GM12878 (cell line): ENCODE results near the gene MOAP1. TPM values are rescaled to one million over a fixed set of nuclear protein-coding genes. Genes with fewer than 3 reads are reported as not detected.
"Not testable (repeated sequence)": the region's sequence is repeated elsewhere in the genome, so short reads cannot be mapped to it uniquely, and the experiment has no call there.

Source experiments
- ATAC-seq: fragments of 200-7000 bp; cut with Tn5 transposase; 3 replicates; pipeline ENCODE4 v1.9.1; 2020; ENCODE audit warnings: mild to moderate bottlenecking, moderate library complexity
- BruUV-seq: library from RNA; stranded (reverse); fragments of 400-500 nt; replicated peaks from 2 replicates; lab custom pipeline; 2021; lab: Mats Ljungman, UMichigan
- CTCF ChIA-PET: fragments of 300-600 bp; sonication (Branson Sonifier 250); formaldehyde crosslinking; extraction: SDS; loops from one replicate; lab custom pipeline; 2021; ENCODE audit warnings: inconsistent platforms; lab: Yijun Ruan, JAX
- POLR2A ChIA-PET: fragments of 350-600 bp; formaldehyde crosslinking; extraction: SDS; loops from one replicate; lab custom pipeline; 2021; ENCODE audit warnings: inconsistent platforms; lab: Charles Lee
- RAD21 ChIA-PET: fragments of 300-600 bp; sonication (Branson Sonifier 250); formaldehyde crosslinking; loops from one replicate; lab custom pipeline; 2023; ENCODE audit warnings: antibody characterized with exemption; ENCODE audit not compliant: unreplicated experiment; lab: Charles Lee
- SMC1A ChIA-PET: fragments of 300-600 bp; sonication (Branson Sonifier 250); formaldehyde crosslinking; loops from one replicate; lab custom pipeline; 2023; ENCODE audit not compliant: unreplicated experiment, uncharacterized antibody; lab: Charles Lee
- DNase-seq: peaks from one replicate; pipeline ENCODE4 v3.0.0-alpha.2; 2011; ENCODE audit warnings: low read depth, low spot score
- FAIRE-seq: peaks from 3 replicates; lab custom pipeline; 2011; peaks lifted over from hg19 to GRCh38; lab: Jason Lieb, UNC
- H2AFZ ChIP-seq: 2 replicates; pipeline ENCODE4 v1.6.0; 2011; ENCODE audit warnings: low read depth, low read length, control low read depth; ENCODE audit not compliant: control insufficient read depth
- H3K27ac ChIP-seq: 2 replicates; pipeline ENCODE4 v1.5.1; 2011; ENCODE audit warnings: control low read depth; ENCODE audit not compliant: control insufficient read depth, insufficient read depth
- H3K27me3 ChIP-seq, 2 experiments: replicated peaks in 1 of 2; 2 replicates each; pipeline versions ENCODE4 v1.6.0 to v1.6.1; 2011; ENCODE audit warnings: low read length in 1 of 2; ENCODE audit not compliant: control insufficient read depth in 2 of 2, insufficient read depth in 2 of 2
- H3K36me3 ChIP-seq, 2 experiments: 2 replicates each; pipeline ENCODE4 v1.5.1; 2011; ENCODE audit warnings: low read length in 1 of 2; ENCODE audit not compliant: control insufficient read depth in 2 of 2, insufficient read depth in 2 of 2
- H3K4me1 ChIP-seq: 2 replicates; pipeline ENCODE4 v1.6.1; 2011; ENCODE audit warnings: mild to moderate bottlenecking, low read length, moderate library complexity, mixed read lengths; ENCODE audit not compliant: control insufficient read depth, insufficient read depth
- H3K4me2 ChIP-seq: 2 replicates; pipeline ENCODE4 v1.6.0; 2011; ENCODE audit warnings: control low read depth; ENCODE audit not compliant: control insufficient read depth, insufficient read depth
- H3K4me3 ChIP-seq: fragments of 200-600 bp; sonication (generic); 2 replicates; pipeline ENCODE4 v1.5.1; 2016
- H3K79me2 ChIP-seq: 2 replicates; pipeline ENCODE4 v1.6.0; 2011; ENCODE audit warnings: low read length; ENCODE audit not compliant: control insufficient read depth, insufficient read depth
- H3K9ac ChIP-seq: 2 replicates; pipeline ENCODE4 v1.8.0; 2011; ENCODE audit warnings: low read length, control low read depth, mixed read lengths; ENCODE audit not compliant: control insufficient read depth, insufficient read depth
- H3K9me3 ChIP-seq: replicated peaks from 3 replicates; pipeline ENCODE4 v1.5.1; 2011; ENCODE audit warnings: mild to moderate bottlenecking, low read length; ENCODE audit not compliant: control insufficient read depth, insufficient read depth
- H4K20me1 ChIP-seq: 2 replicates; pipeline ENCODE4 v1.6.0; 2011; ENCODE audit not compliant: control insufficient read depth, insufficient read depth
- BACH1 ChIP-seq: fragments of 450-650 bp; IDR thresholded peaks from 2 replicates; pipeline ENCODE4 v1.6.1; 2017; ENCODE audit warnings: mild to moderate bottlenecking, borderline replicate concordance
- CREM ChIP-seq: IDR thresholded peaks from 2 replicates; pipeline ENCODE4 v1.6.1; 2014; ENCODE audit warnings: antibody characterized with exemption, low read depth
- FOXK2 ChIP-seq: fragments of 450-650 bp; IDR thresholded peaks from 2 replicates; pipeline ENCODE4 v1.6.1; 2017; ENCODE audit warnings: mild to moderate bottlenecking, moderate library complexity
- FOXM1 ChIP-seq: IDR thresholded peaks from 2 replicates; pipeline ENCODE4 v1.6.1; 2012; ENCODE audit warnings: low read depth, mild to moderate bottlenecking, inconsistent platforms, low read length, moderate library complexity
- HDAC2 ChIP-seq: fragments of 200-600 bp; sonication (generic); IDR thresholded peaks from 2 replicates; pipeline ENCODE4 v1.6.1; 2017
- IRF5 ChIP-seq: fragments of 450-650 bp; IDR thresholded peaks from 2 replicates; pipeline ENCODE4 v1.6.1; 2017; ENCODE audit warnings: borderline replicate concordance
- MTA2 ChIP-seq: fragments of 450-650 bp; IDR thresholded peaks from 2 replicates; pipeline ENCODE4 v1.6.1; 2016; ENCODE audit warnings: low read depth, mild to moderate bottlenecking, moderate library complexity
- NR2F1 ChIP-seq: fragments of 450-650 bp; conservative IDR thresholded peaks from 2 replicates; pipeline ENCODE4 v1.6.1; 2017; ENCODE audit warnings: mild to moderate bottlenecking
- RAD21 ChIP-seq: IDR thresholded peaks from 2 replicates; pipeline ENCODE4 v1.6.1; 2011; ENCODE audit warnings: mild to moderate bottlenecking, low read depth, low read length, moderate library complexity; ENCODE audit not compliant: insufficient read depth
- RB1 ChIP-seq: fragments of 450-650 bp; formaldehyde crosslinking; IDR thresholded peaks from 2 replicates; pipeline ENCODE4 v1.6.1; 2017; ENCODE audit warnings: mild to moderate bottlenecking, borderline replicate concordance
- RBBP5 ChIP-seq: fragments of 200-600 bp; sonication (generic); conservative IDR thresholded peaks from 2 replicates; pipeline ENCODE4 v1.6.1; 2016
- RUNX3 ChIP-seq: IDR thresholded peaks from 2 replicates; pipeline ENCODE4 v1.6.1; 2012; ENCODE audit warnings: low read length, inconsistent platforms
- SIX5 ChIP-seq: IDR thresholded peaks from 2 replicates; pipeline ENCODE4 v1.6.1; 2011; ENCODE audit warnings: mild to moderate bottlenecking, low read depth, low read length, moderate library complexity; ENCODE audit not compliant: severe bottlenecking
- YY1 ChIP-seq: IDR thresholded peaks from 2 replicates; pipeline ENCODE4 v1.6.1; 2011; ENCODE audit warnings: low read depth, mild to moderate bottlenecking, low read length
- ZNF622 ChIP-seq: fragments of 450-650 bp; IDR thresholded peaks from 2 replicates; pipeline ENCODE4 v1.6.1; 2017; ENCODE audit warnings: mild to moderate bottlenecking, inconsistent platforms
- WGBS: methylation state at CpG from one replicate; pipeline ENCODE4 v1.1.6; 2016; ENCODE audit warnings: low lambda C conversion rate; ENCODE audit not compliant: insufficient replicate concordance, insufficient coverage; ENCODE audit errors: missing lambda C conversion rate; 5-methylcytosine and 5-hydroxymethylcytosine counted together
- in situ Hi-C: fragments of 300-500 bp; cut with MboI; formaldehyde crosslinking; loops from 9 replicates; pipeline ENCODE4 v1.14.3; 2018; ENCODE audit warnings: mixed read lengths
- intact Hi-C: fragments of 100-400 bp; cut with micrococcal nuclease; formaldehyde crosslinking; loops from one replicate; pipeline ENCODE4 v1.14.2; 2022; ENCODE audit not compliant: unreplicated experiment
- polyA plus RNA-seq, 11 experiments: library from polyadenylated mRNA; depleted of rRNA in 4 of 11; unstranded in 6 of 11; stranded (reverse) in 5 of 11; fragments of >200 nt; fragmentation: Nextera tagmentation in 4 of 11; fragmentation: Illumina TruSeq in 1 of 11; extraction: Ambion mirVana in 4 of 11; extraction: Trizol in 1 of 11; gene quantifications; 1 replicate in 1 of 11; 2 replicates in 10 of 11; pipeline versions ENCODE4 v1.2.1 to v1.2.3, GENCODE V29; 2011 to 2016; ENCODE audit warnings: inconsistent platforms in 2 of 11, missing spikeins in 2 of 11, low read depth in 1 of 11
- total RNA-seq, 4 experiments: library from RNA; depleted of rRNA in 3 of 4; stranded (reverse); fragments of >200 nt in 3 of 4; fragmentation: Illumina TruSeq in 1 of 4; extraction: Trizol in 1 of 4; gene quantifications; 2 replicates each; pipeline versions ENCODE4 v1.2.1 to v1.2.3, GENCODE V29; 2013 to 2021
- TF ChIP-seq, protein P1 (sequence below): IDR thresholded peaks from 2 replicates; pipeline ENCODE4 v1.6.1; 2011; ENCODE audit warnings: low read depth, mild to moderate bottlenecking, low read length, moderate library complexity, borderline replicate concordance; ENCODE audit errors: extremely low read depth
- TF ChIP-seq, protein P2 (sequence below), 3 experiments: IDR thresholded peaks in 2 of 3; conservative IDR thresholded peaks in 1 of 3; 2 replicates each; pipeline ENCODE4 v1.5.1; 2011; ENCODE audit warnings: low read depth in 3 of 3, low read length in 3 of 3, mild to moderate bottlenecking in 3 of 3, control low read depth in 2 of 3, moderate library complexity in 2 of 3, inconsistent platforms in 1 of 3, mixed read lengths in 1 of 3; ENCODE audit not compliant: control insufficient read depth in 2 of 3, insufficient read depth in 1 of 3; ENCODE audit errors: extremely low read depth in 1 of 3

Gene MOAP1
- total and polyA plus RNA-seq, 10 of the 15 experiments (the other 5 are each of a cell fraction or from before 2014, with no cell fraction given), result 3.1 to 51.9 (median 11.4) TPM

DNA sequence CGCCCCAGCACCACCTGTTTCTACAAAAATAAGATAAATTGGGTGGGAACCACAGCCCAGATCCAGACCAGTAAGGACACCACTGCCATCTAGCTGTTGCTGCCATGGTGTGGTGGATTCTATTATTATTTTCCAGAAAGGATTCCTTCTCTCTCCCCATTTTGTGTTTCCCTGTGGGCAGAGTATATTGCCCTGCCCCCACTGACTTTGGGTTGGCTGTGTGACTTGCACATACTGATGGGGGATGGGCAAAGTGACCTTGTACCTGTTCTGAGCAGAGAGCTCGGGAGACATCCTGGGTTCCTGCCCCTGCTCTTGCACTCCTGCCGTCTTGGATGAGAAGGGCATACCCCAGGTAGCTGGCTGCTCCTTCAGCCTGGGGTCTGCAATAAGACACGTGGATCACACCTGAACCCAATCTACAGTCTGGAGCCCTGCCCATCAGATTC, 24.3 kb downstream of the MOAP1 start (continued):
- TF ChIP-seq BACH1, result no peak
- TF ChIP-seq RB1, result no peak
- TF ChIP-seq CREM, result no peak
- TF ChIP-seq, protein P1, sequence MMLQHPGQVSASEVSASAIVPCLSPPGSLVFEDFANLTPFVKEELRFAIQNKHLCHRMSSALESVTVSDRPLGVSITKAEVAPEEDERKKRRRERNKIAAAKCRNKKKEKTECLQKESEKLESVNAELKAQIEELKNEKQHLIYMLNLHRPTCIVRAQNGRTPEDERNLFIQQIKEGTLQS, result no peak
- TF ChIP-seq ZNF622, result no peak
- no peak for TF ChIP-seq RBBP5
- TF ChIP-seq IRF5, result no peak
- no peak for TF ChIP-seq FOXK2
- no peak for TF ChIP-seq NR2F1
- TF ChIP-seq, protein P2, sequence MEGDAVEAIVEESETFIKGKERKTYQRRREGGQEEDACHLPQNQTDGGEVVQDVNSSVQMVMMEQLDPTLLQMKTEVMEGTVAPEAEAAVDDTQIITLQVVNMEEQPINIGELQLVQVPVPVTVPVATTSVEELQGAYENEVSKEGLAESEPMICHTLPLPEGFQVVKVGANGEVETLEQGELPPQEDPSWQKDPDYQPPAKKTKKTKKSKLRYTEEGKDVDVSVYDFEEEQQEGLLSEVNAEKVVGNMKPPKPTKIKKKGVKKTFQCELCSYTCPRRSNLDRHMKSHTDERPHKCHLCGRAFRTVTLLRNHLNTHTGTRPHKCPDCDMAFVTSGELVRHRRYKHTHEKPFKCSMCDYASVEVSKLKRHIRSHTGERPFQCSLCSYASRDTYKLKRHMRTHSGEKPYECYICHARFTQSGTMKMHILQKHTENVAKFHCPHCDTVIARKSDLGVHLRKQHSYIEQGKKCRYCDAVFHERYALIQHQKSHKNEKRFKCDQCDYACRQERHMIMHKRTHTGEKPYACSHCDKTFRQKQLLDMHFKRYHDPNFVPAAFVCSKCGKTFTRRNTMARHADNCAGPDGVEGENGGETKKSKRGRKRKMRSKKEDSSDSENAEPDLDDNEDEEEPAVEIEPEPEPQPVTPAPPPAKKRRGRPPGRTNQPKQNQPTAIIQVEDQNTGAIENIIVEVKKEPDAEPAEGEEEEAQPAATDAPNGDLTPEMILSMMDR (IDR thresholded peaks at IDR 0.05 in 2 of 3, conservative IDR thresholded peaks at IDR 0.05 in 1 of 3; ENCODE audit: control insufficient read depth in 2 of 3, extremely low read depth in 1 of 3, insufficient read depth in 1 of 3, low read depth in 3 of 3, low read length in 3 of 3), result peak; percentile 23 to 54 (median 47); a peak in 4 of 6 replicates
- TF ChIP-seq YY1, result no peak
- TF ChIP-seq MTA2, result no peak
- no peak for TF ChIP-seq HDAC2
- TF ChIP-seq RAD21, result peak; percentile 48
- no peak for TF ChIP-seq FOXM1
- no peak for TF ChIP-seq SIX5
- TF ChIP-seq RUNX3, result no peak
- TF ChIP-seq, all 136 proteins: peak for 4

DNA sequence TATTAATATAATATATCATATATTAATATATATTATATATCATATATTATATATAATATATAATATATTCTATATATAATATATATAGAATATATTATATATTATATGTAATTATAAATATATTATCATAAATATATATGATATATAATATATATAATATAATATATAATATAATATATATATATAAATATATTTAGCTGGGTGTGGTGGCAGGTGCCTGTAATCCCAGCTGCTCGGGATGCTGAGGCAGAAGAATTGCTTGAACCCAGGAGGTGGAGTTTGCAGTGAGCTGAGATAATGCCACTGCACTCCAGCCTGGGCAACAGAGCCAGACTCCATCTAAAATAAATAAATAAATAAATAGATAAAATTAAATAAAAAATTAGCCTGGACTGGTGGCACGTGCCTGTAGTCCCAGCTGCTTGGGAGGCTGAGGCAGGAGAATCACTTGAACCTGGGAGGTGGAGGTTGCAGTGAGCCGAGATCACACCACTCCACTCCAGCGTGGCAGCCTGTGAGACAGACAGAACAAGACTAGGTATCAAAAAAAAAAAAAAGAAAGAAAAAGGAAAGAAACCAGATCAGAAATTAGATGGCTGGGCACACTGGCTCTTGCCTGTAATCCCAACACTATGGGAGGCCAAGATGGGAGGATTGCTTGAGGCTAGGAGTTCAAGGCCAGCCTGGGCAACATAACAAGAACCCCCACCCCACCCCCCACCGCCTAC, 24.9 kb downstream of the MOAP1 start:
- in situ Hi-C loops, FAIRE-seq, ATAC-seq: not testable (repeated sequence)

More for the DNA sequence above, 24.9 kb downstream of the MOAP1 start:
- not testable (repeated sequence) for BruUV-seq, H3K36me3 ChIP-seq, H3K79me2 ChIP-seq, H3K4me3 ChIP-seq, DNase-seq, H3K4me1 ChIP-seq, H3K9me3 ChIP-seq, H2AFZ ChIP-seq, H3K27me3 ChIP-seq, H4K20me1 ChIP-seq, H3K9ac ChIP-seq, H3K4me2 ChIP-seq, H3K27ac ChIP-seq
- POLR2A ChIA-PET, result interaction anchor here (0.5 to 1.2 kb wide), 3 partner anchors 25 to 49 kb away, joined by 3 to 4 read pairs (median 3); partner anchors contain the start of genes LYSET and MOAP1
- SMC1A ChIA-PET, result interaction anchor here (0.6 to 2.5 kb wide), 8 partner anchors 13 to 251 kb away, joined by 3 to 30 read pairs (median 4); no protein-coding TSS in a partner anchor
- WGBS, result 29% methylated on average over 5 of the region's 5 CpGs
- intact Hi-C loops, result loop anchor here (10.0 kb wide), 1 partner anchor 445 kb away; no protein-coding TSS in a partner anchor
- RAD21 ChIA-PET, result interaction anchor here (0.6 to 2.1 kb wide), 8 partner anchors 14 to 171 kb away, joined by 3 to 22 read pairs (median 4); partner anchors contain the start of genes GON7 and UBR7
- CTCF ChIA-PET, result interaction anchor here (0.6 to 2.9 kb wide), 17 partner anchors 12 to 409 kb away, joined by 3 to 50 read pairs (median 5); partner anchors contain the start of genes ITPK1, LYSET and MOAP1
